ENCODE measurements around the gene ARTN.
A peak's percentile ranks its signal among the peaks of the same experiment; 100 is the strongest.

DNA sequence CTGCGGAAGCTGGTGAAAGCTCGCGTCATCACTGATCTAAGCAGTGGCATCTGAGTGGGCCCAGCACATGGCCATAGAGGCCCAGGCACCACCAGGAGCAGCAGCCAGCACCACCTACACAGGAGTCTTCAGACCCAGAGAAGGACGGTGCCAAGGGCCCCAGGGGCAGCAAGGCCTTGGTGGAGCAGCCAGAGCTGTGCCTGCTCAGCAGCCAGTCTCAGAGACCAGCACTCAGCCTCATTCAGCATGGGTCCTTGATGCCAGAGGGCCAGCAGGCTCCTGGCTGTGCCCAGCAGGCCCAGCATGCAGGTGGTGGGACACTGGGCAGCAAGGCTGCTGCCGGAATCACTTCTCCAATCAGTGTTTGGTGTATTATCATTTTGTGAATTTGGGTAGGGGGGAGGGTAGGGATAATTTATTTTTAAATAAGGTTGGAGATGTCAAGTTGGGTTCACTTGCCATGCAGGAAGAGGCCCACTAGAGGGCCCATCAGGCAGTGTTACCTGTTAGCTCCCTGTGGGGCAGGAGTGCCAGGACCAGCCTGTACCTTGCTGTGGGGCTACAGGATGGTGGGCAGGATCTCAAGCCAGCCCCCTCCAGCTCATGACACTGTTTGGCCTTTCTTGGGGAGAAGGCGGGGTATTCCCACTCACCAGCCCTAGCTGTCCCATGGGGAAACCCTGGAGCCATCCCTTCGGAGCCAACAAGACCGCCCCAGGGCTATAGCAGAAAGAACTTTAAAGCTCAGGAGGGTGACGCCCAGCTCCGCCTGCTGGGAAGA, 3.2 kb upstream of the ARTN start:
- TF ChIP-seq, protein P1, sequence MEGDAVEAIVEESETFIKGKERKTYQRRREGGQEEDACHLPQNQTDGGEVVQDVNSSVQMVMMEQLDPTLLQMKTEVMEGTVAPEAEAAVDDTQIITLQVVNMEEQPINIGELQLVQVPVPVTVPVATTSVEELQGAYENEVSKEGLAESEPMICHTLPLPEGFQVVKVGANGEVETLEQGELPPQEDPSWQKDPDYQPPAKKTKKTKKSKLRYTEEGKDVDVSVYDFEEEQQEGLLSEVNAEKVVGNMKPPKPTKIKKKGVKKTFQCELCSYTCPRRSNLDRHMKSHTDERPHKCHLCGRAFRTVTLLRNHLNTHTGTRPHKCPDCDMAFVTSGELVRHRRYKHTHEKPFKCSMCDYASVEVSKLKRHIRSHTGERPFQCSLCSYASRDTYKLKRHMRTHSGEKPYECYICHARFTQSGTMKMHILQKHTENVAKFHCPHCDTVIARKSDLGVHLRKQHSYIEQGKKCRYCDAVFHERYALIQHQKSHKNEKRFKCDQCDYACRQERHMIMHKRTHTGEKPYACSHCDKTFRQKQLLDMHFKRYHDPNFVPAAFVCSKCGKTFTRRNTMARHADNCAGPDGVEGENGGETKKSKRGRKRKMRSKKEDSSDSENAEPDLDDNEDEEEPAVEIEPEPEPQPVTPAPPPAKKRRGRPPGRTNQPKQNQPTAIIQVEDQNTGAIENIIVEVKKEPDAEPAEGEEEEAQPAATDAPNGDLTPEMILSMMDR (IDR thresholded peaks at IDR 0.05), result peak in 3 of 4 experiments; percentile 14 to 37 (median 35)
- no peak for TF ChIP-seq POLR2A (IDR thresholded peaks at IDR 0.05)
